Lower leg skin (tissue), 4 donors: ENCODE measurements around the gene PLAGL2. TPM values are rescaled to one million over a fixed set of nuclear protein-coding genes. Genes with fewer than 3 reads are reported as not detected.

Experiments used
- DNase-seq, 2 donors: peaks; one replicate each; pipeline ENCODE4 v3.0.0-alpha.2; 2019; ENCODE audit warnings: low spot score in 2 of 2
- H3K4me3 ChIP-seq: fragments of 200-600 bp; sonication (generic); 2 replicates; pipeline ENCODE4 v1.5.1; 2017; ENCODE audit warnings: mild to moderate bottlenecking, low read depth; ENCODE audit not compliant: poor library complexity, severe bottlenecking
- CTCF ChIP-seq, 3 donors: fragments of 450-650 bp; IDR thresholded peaks; one replicate each; pipeline ENCODE4 v1.5.1; 2016; ENCODE audit warnings: antibody characterized with exemption in 3 of 3, mild to moderate bottlenecking in 3 of 3, moderate library complexity in 2 of 3
- POLR2A ChIP-seq, 2 donors: fragments of 450-650 bp; IDR thresholded peaks; one replicate each; pipeline ENCODE4 v1.6.1; 2016 to 2017; ENCODE audit warnings: antibody characterized with exemption in 2 of 2, mild to moderate bottlenecking in 1 of 2, moderate library complexity in 1 of 2
- WGBS, 2 donors: methylation state at CpG; one replicate each; pipeline ENCODE4 v1.1.5; 2018; 5-methylcytosine and 5-hydroxymethylcytosine counted together
- intact Hi-C: fragments of 100-400 bp; cut with DNase I; formaldehyde crosslinking; loops from one replicate; pipeline ENCODE4 v1.15.0; 2023; ENCODE audit warnings: low total_unique reads
- total RNA-seq, 4 donors: library from RNA; depleted of rRNA; stranded (reverse); fragments of >200 nt; gene quantifications; one replicate each; pipeline ENCODE4 v1.1.0, GENCODE V29; 2016

Gene PLAGL2
- total RNA-seq, 4 donors from 2014 or later: 10.5 to 12.1 (median 11.7) TPM

- no peak for TF ChIP-seq POLR2A (IDR thresholded peaks at IDR 0.05)
- no peak for TF ChIP-seq CTCF (IDR thresholded peaks at IDR 0.05)
- no peak overlapping the region for H3K4me3 ChIP-seq
- 90 to 91% methylated on average over 6 of the region's 6 CpGs for WGBS, 2 donors
- DNase-seq: no peak
- intact Hi-C loops: no loop called here
Observed at GRCh38 chr20:32237419-32237818, 29.9 kb upstream of the PLAGL2 start.

GRCh38 chr20:32236819-32237218 is 29.3 kb upstream of the PLAGL2 start:
- TF ChIP-seq POLR2A (IDR thresholded peaks at IDR 0.05) (no peak), CTCF (IDR thresholded peaks at IDR 0.05) (no peak)
- intact Hi-C loops: no loop called here
- WGBS, 2 donors: 93 to 98% methylated on average over 2 of the region's 2 CpGs
- no peak overlapping the region for H3K4me3 ChIP-seq
- no peak for DNase-seq

- WGBS, 2 donors: 90 to 91% methylated on average over 3 of the region's 3 CpGs
- TF ChIP-seq POLR2A (IDR thresholded peaks at IDR 0.05) (no peak), CTCF (IDR thresholded peaks at IDR 0.05) (no peak)
- DNase-seq: no peak
- intact Hi-C loops: no loop called here
- H3K4me3 ChIP-seq: no peak overlapping the region
Observed at GRCh38 chr20:32236048-32236533, 28.5 kb upstream of the PLAGL2 start.

DNA sequence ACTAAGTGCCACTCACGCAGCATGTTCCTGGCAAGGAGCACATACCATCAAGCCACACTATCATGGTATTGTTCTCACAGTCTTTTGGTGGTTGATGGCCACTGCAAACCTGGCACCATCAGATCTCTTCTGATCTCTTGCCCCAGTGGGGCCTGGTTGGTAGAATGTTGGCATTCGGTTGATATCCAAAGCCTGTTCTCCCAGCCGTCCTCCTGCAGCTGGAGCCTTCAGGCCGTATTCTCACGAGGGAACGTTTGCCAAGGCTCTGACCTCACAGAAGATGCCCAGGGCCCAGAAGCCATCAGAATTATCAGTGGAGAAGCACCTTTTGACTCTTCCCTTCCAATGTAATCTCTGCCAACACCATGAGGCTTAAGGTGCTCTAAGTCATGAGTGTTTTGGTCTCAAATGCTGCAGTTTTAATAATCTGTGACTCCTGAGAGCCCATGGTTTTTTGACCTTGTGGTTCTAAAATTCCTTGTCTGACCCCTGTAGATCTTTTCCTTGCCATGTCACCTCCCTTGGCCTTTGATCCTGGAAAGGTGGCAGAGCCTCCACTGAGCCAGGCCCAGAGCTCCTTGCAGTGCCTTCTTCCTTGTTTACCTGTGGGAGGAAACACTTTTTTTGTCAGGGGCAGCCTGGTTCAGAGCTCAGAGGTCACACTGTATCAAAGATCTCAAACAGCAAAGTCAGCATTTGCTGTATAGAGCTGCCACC is 27.9 kb upstream of the PLAGL2 start:
- WGBS, 2 donors: 55 to 56% methylated on average over 6 of the region's 6 CpGs
- DNase-seq: no peak
- intact Hi-C loops: no loop called here
- no peak overlapping the region for H3K4me3 ChIP-seq
- TF ChIP-seq POLR2A (IDR thresholded peaks at IDR 0.05) (no peak), CTCF (IDR thresholded peaks at IDR 0.05) (no peak)

DNA sequence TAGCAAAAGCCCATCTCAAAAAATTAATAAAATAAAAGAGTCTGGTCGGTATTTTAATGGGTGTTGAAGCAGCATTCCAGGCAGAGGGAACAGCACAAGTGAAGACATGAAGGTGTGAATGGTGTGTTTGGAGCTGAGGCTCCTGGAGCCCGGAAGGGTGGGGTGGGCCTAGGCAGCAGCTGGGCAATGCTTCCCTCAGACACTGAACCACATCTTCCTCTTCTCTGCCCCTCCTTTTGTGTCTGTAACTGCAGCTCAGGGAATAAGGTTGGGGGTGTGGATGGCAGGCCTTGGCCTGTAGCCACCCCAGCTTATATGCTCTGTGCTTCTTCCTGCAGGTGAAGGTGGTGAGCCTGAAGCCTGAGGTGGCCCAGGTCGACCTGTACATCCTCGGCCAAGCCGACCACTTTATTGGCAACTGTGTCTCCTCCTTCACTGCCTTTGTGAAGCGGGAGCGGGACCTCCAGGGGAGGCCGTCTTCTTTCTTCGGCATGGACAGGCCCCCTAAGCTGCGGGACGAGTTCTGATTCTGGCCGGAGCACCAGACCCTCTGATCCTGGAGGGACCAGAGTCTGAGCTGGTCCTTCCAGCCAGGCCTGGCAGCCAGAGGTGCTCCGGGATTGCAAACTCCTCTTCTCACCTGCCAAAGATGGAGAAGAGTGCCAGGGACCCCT is 26.7 kb upstream of the PLAGL2 start:
- DNase-seq: no peak
- no peak for TF ChIP-seq CTCF (IDR thresholded peaks at IDR 0.05)
- no peak for TF ChIP-seq POLR2A (IDR thresholded peaks at IDR 0.05)
- H3K4me3 ChIP-seq: no peak overlapping the region
- 90 to 91% methylated on average over 13 of the region's 13 CpGs for WGBS, 2 donors
- intact Hi-C loops: no loop called here
